Ovary (tissue), 9 donors: ENCODE measurements around the gene NSMCE1. TPM values are rescaled to one million over a fixed set of nuclear protein-coding genes. Genes with fewer than 3 reads are reported as not detected.

ENCODE experiments used
- DNase-seq, 5 donors: peaks; one replicate each; pipeline ENCODE4 v3.0.0-alpha.2; 2019 to 2020
- H3K27ac ChIP-seq, 2 donors: fragments of 200-600 bp; one replicate each; pipeline versions ENCODE4 v1.5.1 to v1.8.0; 2019 to 2022
- H3K27me3 ChIP-seq: fragments of 200-600 bp; one replicate; pipeline ENCODE4 v1.8.0; 2022
- H3K36me3 ChIP-seq: fragments of 200-600 bp; sonication (generic); one replicate; pipeline ENCODE4 v1.5.1; 2019
- H3K4me1 ChIP-seq: one replicate; pipeline ENCODE4 v1.8.1; 2013; ENCODE audit warnings: mild to moderate bottlenecking, moderate library complexity; ENCODE audit not compliant: insufficient read depth
- H3K4me3 ChIP-seq: fragments of 200-600 bp; sonication (generic); one replicate; pipeline ENCODE4 v1.5.1; 2017
- H3K9me3 ChIP-seq, 2 donors: fragments of 200-600 bp in 1 of 2; sonication (generic) in 1 of 2; one replicate each; pipeline versions ENCODE4 v1.5.1 to v1.8.1; 2013 to 2019; ENCODE audit warnings: mild to moderate bottlenecking in 1 of 2, moderate library complexity in 1 of 2
- EP300 ChIP-seq: sonication (generic); formaldehyde crosslinking; IDR thresholded peaks from one replicate; pipeline ENCODE4 v1.6.1; 2017; ENCODE audit warnings: antibody characterized with exemption
- POLR2A ChIP-seq: fragments of 450-650 bp; IDR thresholded peaks from one replicate; pipeline ENCODE4 v1.6.1; 2017; ENCODE audit warnings: antibody characterized with exemption, mild to moderate bottlenecking, moderate library complexity
- WGBS, 3 donors: extraction: QIAGEN DNeasy Blood & Tissue Kit in 1 of 3; methylation state at CpG; one replicate each; pipeline versions ENCODE4 v1.1.5 to v1.1.7; 2013 to 2017; 5-methylcytosine and 5-hydroxymethylcytosine counted together
- intact Hi-C, 4 donors: fragments of 100-400 bp; cut with DNase I; formaldehyde crosslinking; loops; one replicate each; pipeline versions ENCODE4 v1.11.0 to v1.15.1; 2022 to 2023
- polyA plus RNA-seq, 2 donors: library from polyadenylated mRNA; stranded (reverse); fragments of 200-250 nt in 1 of 2; fragments of 350-450 nt in 1 of 2; fragmentation: Illumina TruSeq in 1 of 2; extraction: RNeasy Lipid Tissue Mini Kit (QIAGEN cat#74804) in 1 of 2; gene quantifications; one replicate each; pipeline ENCODE4 v1.2.3, GENCODE V29; 2013 to 2014
- total RNA-seq, 7 donors: library from RNA; depleted of rRNA in 2 of 7; stranded (reverse); fragments of >200 nt in 2 of 7; fragmentation: NEBNext Ultra II Directional in 3 of 7; extraction: Animal tissue kit (Norgen Biotek cat#: 25700) in 3 of 7; gene quantifications; one replicate each; pipeline versions ENCODE4 v1.1.0 to v1.2.4, GENCODE V29; 2016 to 2023
- TF ChIP-seq, protein P1 (sequence below), 3 donors: fragments of 450-650 bp in 2 of 3; fragments of 200-600 bp in 1 of 3; IDR thresholded peaks; one replicate each; pipeline versions ENCODE4 v1.5.1 to v1.8.0; 2016 to 2022; ENCODE audit warnings: antibody characterized with exemption in 3 of 3, mild to moderate bottlenecking in 1 of 3
- donor health status: DM: no; HTN: no; CAD: no; lungs with moderate emphysema.
- donor health status: DM: no; HTN: no; CAD: no.
- donor health status: Bipolar disorder and iron deficiency.
- donor health status: DM: yes; HTN: yes; CAD: no.
- donor health status: DM: no; HTN: no; CAD: no.
- donor health status: DM: yes; HTN: yes; CAD: no.

The NSMCE1 gene
- total and polyA plus RNA-seq, 9 donors, result 19.8 to 68.4 (median 51.2) TPM

DNA sequence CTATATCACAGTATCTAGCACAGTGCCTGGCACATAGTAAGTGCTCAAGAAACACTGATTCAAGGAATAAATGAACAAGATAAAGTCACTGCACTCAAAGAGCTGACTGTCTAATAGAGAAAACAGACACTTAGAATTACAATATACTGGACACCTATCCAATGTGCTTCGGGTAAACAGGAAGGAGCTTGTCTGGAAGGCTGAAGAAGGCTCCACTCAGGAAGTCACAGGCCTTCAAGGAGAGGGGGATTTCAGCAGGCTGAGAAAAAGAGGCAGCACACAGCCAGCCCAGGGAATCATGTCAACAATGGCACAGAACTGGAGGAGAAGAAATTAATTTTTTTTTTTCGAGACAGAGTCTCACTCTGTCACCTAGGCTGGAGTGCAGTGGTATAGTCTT lies 35.5 kb upstream of the NSMCE1 start:
- no peak for DNase-seq
- TF ChIP-seq POLR2A (no peak), EP300 (no peak)
- no peaks in the 10 kb centered on the region for H3K4me1 ChIP-seq
- 55 to 64% (median 63%) methylated on average over 2 of the region's 2 CpGs for WGBS, 3 donors
- H3K27me3 ChIP-seq, result no peaks in the 10 kb centered on the region
- H3K27ac ChIP-seq, result no peak overlapping the region
- H3K9me3 ChIP-seq, result no peaks in the 10 kb centered on the region
- no peak overlapping the region for H3K4me3 ChIP-seq
- no peaks in the 10 kb centered on the region for H3K36me3 ChIP-seq
- intact Hi-C loops, result no loop called here

DNA sequence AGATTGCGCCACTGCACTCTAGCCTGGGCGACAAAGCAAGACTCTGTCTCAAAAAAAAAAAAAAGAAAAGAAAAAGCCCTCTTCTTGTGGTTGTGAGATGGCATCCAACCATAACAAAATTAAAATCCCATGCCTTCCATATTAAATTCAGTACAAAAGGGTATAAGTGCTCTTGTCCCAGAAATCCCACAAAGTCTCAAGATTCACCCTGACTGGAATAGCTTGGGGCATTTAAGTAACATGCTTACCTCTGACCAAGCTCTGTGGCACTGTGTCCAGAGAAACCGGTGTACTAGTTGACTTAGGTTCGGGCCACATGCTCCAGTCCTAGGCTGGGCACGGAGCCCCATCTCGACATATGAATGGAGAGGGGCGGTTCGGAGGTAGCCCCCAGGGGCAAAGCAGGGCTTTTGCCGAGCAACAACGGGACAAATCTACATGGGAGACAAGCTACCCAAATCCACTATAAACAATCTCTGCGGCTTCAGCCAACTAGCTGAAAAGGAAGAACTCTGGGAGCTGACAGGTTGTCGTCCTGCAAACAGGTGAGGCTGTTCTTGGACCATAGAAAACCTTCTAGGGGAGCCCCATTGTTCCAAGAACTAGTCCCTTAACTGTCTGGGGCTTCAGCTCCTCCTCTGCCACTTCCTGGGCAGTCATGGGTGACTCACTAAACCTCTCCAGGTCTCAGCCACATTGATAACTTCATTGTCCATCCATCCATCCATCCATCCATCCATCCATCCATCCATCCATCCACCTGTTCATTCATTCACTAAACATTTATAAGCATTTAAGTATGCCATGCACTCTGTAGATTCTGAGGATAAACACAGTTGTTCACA lies 34.9 kb upstream of the NSMCE1 start:
- TF ChIP-seq, protein P1, sequence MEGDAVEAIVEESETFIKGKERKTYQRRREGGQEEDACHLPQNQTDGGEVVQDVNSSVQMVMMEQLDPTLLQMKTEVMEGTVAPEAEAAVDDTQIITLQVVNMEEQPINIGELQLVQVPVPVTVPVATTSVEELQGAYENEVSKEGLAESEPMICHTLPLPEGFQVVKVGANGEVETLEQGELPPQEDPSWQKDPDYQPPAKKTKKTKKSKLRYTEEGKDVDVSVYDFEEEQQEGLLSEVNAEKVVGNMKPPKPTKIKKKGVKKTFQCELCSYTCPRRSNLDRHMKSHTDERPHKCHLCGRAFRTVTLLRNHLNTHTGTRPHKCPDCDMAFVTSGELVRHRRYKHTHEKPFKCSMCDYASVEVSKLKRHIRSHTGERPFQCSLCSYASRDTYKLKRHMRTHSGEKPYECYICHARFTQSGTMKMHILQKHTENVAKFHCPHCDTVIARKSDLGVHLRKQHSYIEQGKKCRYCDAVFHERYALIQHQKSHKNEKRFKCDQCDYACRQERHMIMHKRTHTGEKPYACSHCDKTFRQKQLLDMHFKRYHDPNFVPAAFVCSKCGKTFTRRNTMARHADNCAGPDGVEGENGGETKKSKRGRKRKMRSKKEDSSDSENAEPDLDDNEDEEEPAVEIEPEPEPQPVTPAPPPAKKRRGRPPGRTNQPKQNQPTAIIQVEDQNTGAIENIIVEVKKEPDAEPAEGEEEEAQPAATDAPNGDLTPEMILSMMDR (IDR thresholded peaks at IDR 0.05), result no peak
- TF ChIP-seq EP300 (no peak), POLR2A (no peak)
- Histone ChIP-seq H3K9me3 (no peaks in the 10 kb centered on the region), H3K27me3 (no peaks in the 10 kb centered on the region), H3K27ac (no peak overlapping the region), H3K4me3 (no peak overlapping the region), H3K36me3 (no peaks in the 10 kb centered on the region), H3K4me1 (no peaks in the 10 kb centered on the region)
- intact Hi-C loops, result no loop called here
- WGBS, 3 donors, result 82 to 88% (median 82%) methylated on average over 12 of the region's 12 CpGs
- DNase-seq, result no peak

DNA sequence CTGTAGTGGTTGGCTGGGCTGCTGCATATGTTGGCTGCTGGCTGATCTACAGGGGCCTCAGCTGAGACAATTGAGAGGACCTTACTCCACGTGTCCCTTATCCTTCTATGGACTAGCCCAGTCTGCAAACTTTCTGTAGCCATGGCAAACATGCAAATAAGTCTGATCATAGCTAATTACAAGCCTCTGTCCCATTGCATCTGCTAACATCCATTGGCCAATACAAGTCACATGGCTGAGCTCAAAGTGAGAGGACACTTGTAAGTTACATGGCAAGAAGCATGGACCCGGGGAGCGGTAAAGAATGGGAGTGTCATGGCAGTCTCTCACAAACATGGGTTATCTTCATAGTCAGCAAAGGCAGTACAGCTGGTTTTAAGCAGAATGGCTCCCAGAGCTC lies 33.6 kb upstream of the NSMCE1 start:
- WGBS, 3 donors, result 79 to 87% (median 83%) methylated on average over 3 of the region's 3 CpGs
- TF ChIP-seq POLR2A (no peak), EP300 (no peak)
- TF ChIP-seq, protein P1 (IDR thresholded peaks at IDR 0.05), result no peak
- Histone ChIP-seq H3K36me3 (no peaks in the 10 kb centered on the region), H3K27me3 (no peaks in the 10 kb centered on the region), H3K4me1 (no peaks in the 10 kb centered on the region), H3K4me3 (no peak overlapping the region), H3K9me3 (no peaks in the 10 kb centered on the region), H3K27ac (no peak overlapping the region)
- DNase-seq, result no peak
- intact Hi-C loops, result no loop called here

DNA sequence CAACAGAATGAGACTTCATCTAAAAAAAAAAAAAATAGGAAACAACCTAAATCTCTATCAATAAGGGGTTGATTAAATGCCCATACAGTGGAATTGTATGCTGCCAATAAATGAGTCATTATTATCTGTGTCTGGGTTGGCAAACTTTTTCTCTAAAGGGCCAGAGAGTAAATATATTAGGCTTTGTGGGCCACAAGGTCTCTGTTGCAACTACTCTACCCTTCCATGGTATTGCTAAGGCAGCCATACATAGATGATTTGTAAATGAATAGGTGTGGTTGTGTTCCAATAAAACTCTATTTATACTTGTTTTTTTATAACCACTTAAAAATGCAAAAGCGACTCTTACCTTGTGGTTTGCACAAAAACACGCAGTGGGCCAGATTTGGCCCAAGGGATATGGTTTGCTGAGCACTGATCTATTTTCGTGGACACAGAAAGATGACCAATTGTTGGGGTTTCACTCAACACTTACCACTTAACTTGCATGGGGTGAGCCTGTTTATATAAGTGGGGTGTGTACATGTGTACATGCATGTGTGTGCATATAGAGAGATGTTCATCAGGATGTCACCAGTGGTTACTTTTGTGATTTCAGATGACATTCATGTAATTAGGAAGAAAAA lies 32.8 kb upstream of the NSMCE1 start:
- Histone ChIP-seq H3K4me1 (no peaks in the 10 kb centered on the region), H3K36me3 (no peaks in the 10 kb centered on the region), H3K27me3 (no peaks in the 10 kb centered on the region), H3K4me3 (no peak overlapping the region), H3K27ac (no peak overlapping the region), H3K9me3 (no peaks in the 10 kb centered on the region)
- DNase-seq, result no peak
- intact Hi-C loops, result no loop called here
- TF ChIP-seq, protein P1 (IDR thresholded peaks at IDR 0.05), result no peak
- no peak for TF ChIP-seq POLR2A
- TF ChIP-seq EP300, result no peak
- 88 to 95% (median 90%) methylated on average over 3 of the region's 3 CpGs for WGBS, 3 donors

DNA sequence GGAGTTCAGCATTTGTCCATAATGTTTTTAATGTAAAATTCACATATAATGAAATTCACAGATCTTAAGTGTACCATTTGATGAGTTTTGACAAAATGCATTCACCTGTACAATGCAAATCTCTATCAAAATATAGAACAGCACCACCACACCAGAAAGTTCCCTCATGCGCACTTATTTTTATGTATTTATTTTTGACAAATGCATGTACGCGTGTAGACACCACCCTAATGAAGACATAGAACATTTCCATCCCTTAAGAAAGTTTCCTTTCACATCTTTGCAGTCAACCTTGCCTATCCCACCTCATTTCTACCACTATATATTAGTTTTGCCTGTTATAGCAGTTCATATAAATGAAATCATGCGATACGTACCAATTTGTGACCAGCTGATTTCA lies 29.6 kb upstream of the NSMCE1 start:
- DNase-seq, result no peak
- H3K9me3 ChIP-seq, result no peaks in the 10 kb centered on the region
- H3K4me3 ChIP-seq, result no peak overlapping the region
- 92 to 96% (median 95%) methylated on average over 5 of the region's 5 CpGs for WGBS, 3 donors
- no peaks in the 10 kb centered on the region for H3K36me3 ChIP-seq
- intact Hi-C loops, result loop anchor here in 1 of 4 donors (5.0 kb wide), 1 partner anchor 924 kb away; no protein-coding TSS in a partner anchor
- no peak overlapping the region for H3K27ac ChIP-seq
- no peak for TF ChIP-seq POLR2A
- no peaks in the 10 kb centered on the region for H3K4me1 ChIP-seq
- no peaks in the 10 kb centered on the region for H3K27me3 ChIP-seq
